Activated T-helper 17 cell treated with anti-CD3 and anti-CD28 coated beads, Interleukin-2, amount 50 U/mL, for 72 hours (primary cell): Measurements from ENCODE around the gene KRT6C. TPM values are rescaled to one million over a fixed set of nuclear protein-coding genes. Genes with fewer than 3 reads are reported as not detected.
A peak's percentile ranks its signal among the peaks of the same experiment; 100 is the strongest.
"Not testable (repeated sequence)": the region's sequence is repeated elsewhere in the genome, so short reads cannot be mapped to it uniquely, and the experiment has no call there.

Source experiments
- ATAC-seq: fragments of 150-1000 bp; cut with Tn5 transposase; replicated peaks from 2 replicates; pipeline ENCODE4 v1.10.0; 2021; ENCODE audit warnings: mild to moderate bottlenecking, moderate library complexity
- H3K27ac Mint-ChIP-seq: one replicate; pipeline ENCODE4 v1.8.0; 2022; ENCODE audit warnings: mixed read lengths
- H3K27me3 Mint-ChIP-seq: one replicate; pipeline ENCODE4 v1.8.0; 2022; ENCODE audit warnings: mixed read lengths
- H3K36me3 Mint-ChIP-seq: one replicate; pipeline ENCODE4 v1.8.0; 2022; ENCODE audit warnings: low read depth, mild to moderate bottlenecking, mixed read lengths
- H3K4me1 Mint-ChIP-seq: one replicate; pipeline ENCODE4 v1.8.0; 2022; ENCODE audit warnings: mixed read lengths
- H3K4me3 Mint-ChIP-seq: one replicate; pipeline ENCODE4 v1.8.0; 2022; ENCODE audit warnings: mild to moderate bottlenecking, mixed read lengths
- H3K9me3 Mint-ChIP-seq: one replicate; pipeline ENCODE4 v1.8.0; 2022; ENCODE audit warnings: mixed read lengths
- total RNA-seq, 2 donors: library from RNA; stranded (reverse); gene quantifications; one replicate each; pipeline ENCODE4 v1.2.3, GENCODE V29; 2022

The KRT6C gene
- total RNA-seq, 2 donors from 2014 or later, result not detected

DNA sequence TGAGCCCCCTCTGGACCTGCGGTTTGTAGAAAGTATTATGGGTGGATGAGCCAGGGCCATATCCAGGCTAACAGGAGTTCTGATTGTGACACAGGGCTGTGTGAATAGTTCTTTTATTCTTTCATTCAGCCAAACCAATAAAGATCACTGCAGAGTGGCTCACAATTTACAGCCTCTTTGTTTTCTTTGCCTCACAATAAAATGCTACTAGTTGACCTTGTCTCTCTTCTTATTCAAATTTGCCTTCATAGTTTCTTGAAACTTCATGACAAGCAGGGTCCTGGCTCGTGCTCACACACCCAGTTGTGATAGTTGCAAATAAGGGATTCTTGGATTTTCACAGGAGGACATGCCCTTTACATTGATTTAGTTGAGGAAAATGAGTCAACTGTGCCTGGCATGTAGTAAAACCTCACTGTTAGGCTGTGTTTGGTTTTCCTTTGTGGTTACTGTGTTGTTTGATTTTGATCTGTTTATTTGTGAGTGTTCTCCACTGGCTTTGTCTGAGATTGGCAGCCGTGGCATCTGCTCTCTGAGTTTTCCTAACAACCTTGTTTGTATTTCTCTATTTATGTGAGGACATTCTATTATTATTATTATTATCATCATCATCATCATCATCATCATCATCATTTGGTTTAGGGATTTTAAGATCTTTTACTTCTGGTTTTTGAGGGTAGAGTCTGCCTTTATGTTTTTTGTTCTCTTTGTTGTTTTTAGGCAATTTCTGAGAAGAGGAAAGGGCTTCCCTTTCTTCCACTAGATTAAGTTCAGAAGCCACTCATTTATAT is 19.0 kb downstream of the KRT6C start:
- H3K4me3 Mint-ChIP-seq, result no peak overlapping the region
- H3K27ac Mint-ChIP-seq, result no peak overlapping the region
- H3K9me3 Mint-ChIP-seq, result no peaks in the 10 kb centered on the region
- ATAC-seq, result peak; percentile 23
- H3K4me1 Mint-ChIP-seq, result no peaks in the 10 kb centered on the region
- H3K27me3 Mint-ChIP-seq, result peaks cover 7% of the 10 kb centered on the region
- H3K36me3 Mint-ChIP-seq, result no peaks in the 10 kb centered on the region

DNA sequence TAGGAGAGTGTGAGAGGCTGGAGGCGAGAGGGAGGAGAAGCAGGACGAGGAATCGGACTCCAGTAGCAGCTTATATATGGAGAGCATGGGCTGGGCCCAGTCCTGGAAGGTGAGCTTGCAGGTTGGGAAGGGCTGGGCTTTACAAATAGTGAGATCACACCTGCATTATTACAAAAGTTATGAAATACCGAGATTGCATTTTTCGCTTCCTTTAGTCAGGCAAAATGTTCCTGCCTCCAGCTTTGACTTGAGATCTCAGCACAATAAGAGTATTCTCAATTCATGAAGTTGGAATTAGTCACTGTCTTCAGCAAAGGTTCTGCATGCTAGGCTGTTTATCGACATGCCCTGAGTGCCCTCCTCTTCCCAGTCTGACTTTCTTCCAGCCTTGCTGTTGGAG is 21.5 kb downstream of the KRT6C start, which contains the start of gene KRT6B:
Gene KRT6B, minus strand, starts transcription at position 46 of the 400 bp plus-strand sequence. CDS start 68 bp downstream, outside the sequence.
- ATAC-seq, result no peak
- H3K9me3 Mint-ChIP-seq, result no peaks in the 10 kb centered on the region
- no peaks in the 10 kb centered on the region for H3K36me3 Mint-ChIP-seq
- no peaks in the 10 kb centered on the region for H3K4me1 Mint-ChIP-seq
- no peak within 1 kb of the TSS for H3K4me3 Mint-ChIP-seq
- H3K27me3 Mint-ChIP-seq, result peaks cover 3% of the 10 kb centered on the region
- no peak within 1 kb of the TSS for H3K27ac Mint-ChIP-seq

DNA sequence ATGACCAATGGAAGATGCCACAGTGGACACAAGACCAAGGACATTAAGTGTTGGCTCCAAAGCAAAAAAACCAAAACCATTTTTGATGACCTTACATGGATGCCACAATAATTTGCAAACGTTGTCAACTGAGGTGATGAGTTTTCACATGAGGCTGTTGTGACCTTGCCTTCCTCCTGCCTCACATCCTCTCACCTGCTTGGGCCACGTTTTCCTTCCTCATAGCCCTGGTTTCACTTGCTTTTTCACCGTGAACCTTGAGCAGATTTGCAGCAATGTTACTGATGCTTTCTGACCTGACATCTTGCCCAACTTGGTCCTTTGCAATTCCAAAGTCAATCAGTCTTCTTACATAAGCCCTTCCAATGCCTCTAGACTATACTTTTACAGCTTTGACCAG is 25.4 kb downstream of the KRT6C start:
- H3K36me3 Mint-ChIP-seq, result no peaks in the 10 kb centered on the region
- no peak overlapping the region for H3K4me3 Mint-ChIP-seq
- no peak for ATAC-seq
- H3K27ac Mint-ChIP-seq, result no peak overlapping the region
- no peaks in the 10 kb centered on the region for H3K4me1 Mint-ChIP-seq
- H3K27me3 Mint-ChIP-seq, result peaks cover 7% of the 10 kb centered on the region
- H3K9me3 Mint-ChIP-seq, result no peaks in the 10 kb centered on the region

DNA sequence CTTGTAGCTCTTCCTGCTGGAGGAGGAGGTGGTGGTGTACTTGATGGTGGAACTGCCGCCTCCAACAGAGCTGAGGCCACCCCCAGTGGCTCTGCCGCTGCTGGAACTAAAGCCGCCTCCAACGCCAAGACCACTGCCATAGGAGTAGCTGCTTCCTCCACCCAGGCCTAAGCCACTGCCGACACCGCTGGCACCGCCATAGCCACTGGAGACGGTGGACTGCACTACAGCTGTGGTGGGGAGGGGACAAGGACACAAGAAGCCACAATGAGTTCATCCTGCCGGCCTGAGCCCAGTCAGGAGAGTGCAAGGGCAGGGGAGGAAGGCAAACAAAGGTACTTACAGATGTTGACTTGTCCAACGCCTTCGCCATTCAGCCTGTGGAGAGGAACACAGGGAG is 26.4 kb downstream of the KRT6C start:
- not testable (repeated sequence) for H3K4me1 Mint-ChIP-seq, H3K9me3 Mint-ChIP-seq, H3K27ac Mint-ChIP-seq, ATAC-seq, H3K4me3 Mint-ChIP-seq, H3K36me3 Mint-ChIP-seq
- peaks cover 14% of the 10 kb centered on the region for H3K27me3 Mint-ChIP-seq

DNA sequence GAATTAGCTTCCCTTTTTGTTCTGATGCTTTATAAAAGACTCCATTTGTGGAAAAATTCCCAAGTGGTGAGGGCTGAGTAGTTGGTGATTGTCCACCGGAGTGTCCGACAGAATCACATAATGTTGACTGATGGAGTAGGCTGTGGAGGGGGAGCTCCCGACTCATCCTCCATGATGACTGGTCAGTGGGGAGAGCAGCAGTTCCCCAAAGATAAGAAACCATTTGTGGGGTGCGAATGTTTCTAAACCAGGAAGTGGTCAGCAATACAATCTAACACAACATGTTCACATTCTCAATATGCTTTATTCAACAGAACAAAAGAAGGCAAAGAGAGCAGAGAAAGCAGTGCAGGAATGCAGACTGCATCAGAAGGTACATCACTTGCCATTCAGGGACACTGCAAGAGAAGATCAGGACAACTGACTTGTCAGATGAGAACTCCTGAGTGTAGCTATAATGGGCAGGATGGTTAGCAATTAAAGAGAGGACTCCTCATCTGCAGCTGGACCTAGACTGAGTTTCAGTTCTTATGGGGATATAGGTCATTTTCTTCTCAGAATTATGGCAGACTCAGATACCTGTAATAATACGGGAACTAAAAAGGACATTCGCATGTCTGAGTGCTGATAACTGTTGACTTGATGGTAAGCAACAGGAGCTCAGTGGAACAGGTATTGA is 27.1 kb downstream of the KRT6C start:
- Mint-ChIP-seq H3K27ac (no peak overlapping the region), H3K4me1 (no peaks in the 10 kb centered on the region), H3K4me3 (no peak overlapping the region), H3K9me3 (no peaks in the 10 kb centered on the region), H3K27me3 (peaks cover 20% of the 10 kb centered on the region), H3K36me3 (no peaks in the 10 kb centered on the region)
- no peak for ATAC-seq

DNA sequence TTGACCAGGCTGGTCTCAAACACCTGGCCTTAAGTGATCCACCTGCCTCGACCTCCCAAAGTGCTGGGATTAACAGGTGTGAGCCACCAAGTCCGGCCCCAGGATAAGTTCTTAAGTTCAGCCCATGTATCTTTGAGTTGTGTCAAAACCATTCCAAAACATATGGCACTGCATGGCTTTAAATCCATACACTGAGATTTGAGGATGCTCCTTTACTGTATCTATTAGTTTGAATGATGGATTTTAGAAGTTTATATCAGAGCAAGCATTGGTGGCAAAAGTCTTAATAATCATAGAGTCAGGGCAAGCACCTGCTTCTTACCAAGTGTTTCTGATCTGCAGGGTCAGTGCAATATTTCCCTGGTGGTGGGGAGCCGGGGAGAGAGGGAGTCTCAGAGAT is 27.7 kb downstream of the KRT6C start:
- no peaks in the 10 kb centered on the region for H3K36me3 Mint-ChIP-seq
- ATAC-seq, result no peak
- peaks cover 25% of the 10 kb centered on the region for H3K27me3 Mint-ChIP-seq
- H3K9me3 Mint-ChIP-seq, result no peaks in the 10 kb centered on the region
- no peak overlapping the region for H3K4me3 Mint-ChIP-seq
- no peak overlapping the region for H3K27ac Mint-ChIP-seq
- H3K4me1 Mint-ChIP-seq, result no peaks in the 10 kb centered on the region

DNA sequence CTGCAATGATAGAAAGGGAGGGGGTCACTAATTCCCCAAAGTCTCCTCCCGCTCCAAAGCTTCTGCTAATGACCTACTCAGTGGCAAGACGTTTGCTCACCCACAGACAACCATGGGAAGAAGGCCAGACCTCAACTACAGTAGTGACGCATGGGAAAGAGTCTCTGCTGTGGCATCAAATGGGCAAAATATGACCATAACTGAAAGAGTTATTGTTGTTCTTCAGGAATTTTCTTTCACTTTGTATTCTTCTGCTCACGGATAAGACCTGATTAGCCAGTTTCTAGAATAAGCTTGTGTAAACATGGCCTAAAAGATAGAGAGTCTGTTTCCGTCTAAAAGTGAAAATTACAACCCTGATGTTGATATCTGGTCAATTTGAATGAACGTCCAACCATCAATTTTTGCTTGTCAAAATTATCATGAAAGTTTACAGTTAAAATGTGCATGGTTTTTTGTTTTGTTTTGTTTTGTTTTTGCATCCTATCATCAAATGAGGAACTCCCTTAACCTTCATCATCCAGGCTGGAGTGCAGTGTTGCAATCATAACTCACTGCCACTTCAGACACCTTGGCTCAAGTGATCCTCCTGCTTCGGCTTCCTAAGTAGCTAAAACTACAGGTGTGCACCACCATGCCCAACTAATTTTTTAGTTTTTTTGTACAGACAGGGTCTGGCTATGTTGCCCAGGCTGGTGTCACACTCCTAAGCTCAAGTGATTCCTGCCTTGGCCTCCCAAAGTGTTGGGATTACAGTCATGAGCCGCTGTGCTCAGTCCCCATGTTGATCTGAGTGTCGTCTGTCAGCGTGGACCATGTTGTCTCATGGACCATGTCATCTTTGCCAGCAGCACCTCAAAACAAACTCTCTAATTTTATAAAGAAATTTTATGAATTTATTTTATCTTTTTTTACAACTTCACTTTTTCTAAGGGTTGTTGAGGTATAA is 28.7 kb downstream of the KRT6C start:
- H3K9me3 Mint-ChIP-seq, result no peaks in the 10 kb centered on the region
- no peaks in the 10 kb centered on the region for H3K36me3 Mint-ChIP-seq
- no peak overlapping the region for H3K27ac Mint-ChIP-seq
- H3K4me1 Mint-ChIP-seq, result no peaks in the 10 kb centered on the region
- H3K4me3 Mint-ChIP-seq, result no peak overlapping the region
- peaks cover 25% of the 10 kb centered on the region for H3K27me3 Mint-ChIP-seq
- ATAC-seq, result no peak

DNA sequence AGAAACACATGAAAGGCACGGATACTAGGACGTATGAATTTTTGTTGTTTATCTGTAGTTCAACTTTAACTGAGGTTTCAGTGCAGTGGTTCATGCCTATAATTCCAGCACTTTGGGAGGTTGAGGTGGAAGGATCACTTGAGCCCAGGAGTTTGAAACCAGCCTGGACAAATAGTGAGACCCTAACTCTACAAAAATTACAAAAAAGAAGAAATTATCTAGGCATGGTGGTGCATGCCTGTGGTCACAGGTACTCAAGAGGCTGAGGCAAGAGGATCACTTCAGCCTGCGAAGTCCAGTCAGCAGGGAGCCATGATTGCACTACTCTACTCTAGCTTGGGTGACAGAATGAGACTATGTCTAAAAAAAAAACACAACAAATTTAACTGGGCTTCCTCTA is 29.6 kb downstream of the KRT6C start:
- H3K36me3 Mint-ChIP-seq, result no peaks in the 10 kb centered on the region
- ATAC-seq, result no peak
- no peak overlapping the region for H3K4me3 Mint-ChIP-seq
- H3K27me3 Mint-ChIP-seq, result peaks cover 25% of the 10 kb centered on the region
- no peaks in the 10 kb centered on the region for H3K4me1 Mint-ChIP-seq
- H3K9me3 Mint-ChIP-seq, result no peaks in the 10 kb centered on the region
- H3K27ac Mint-ChIP-seq, result no peak overlapping the region

DNA sequence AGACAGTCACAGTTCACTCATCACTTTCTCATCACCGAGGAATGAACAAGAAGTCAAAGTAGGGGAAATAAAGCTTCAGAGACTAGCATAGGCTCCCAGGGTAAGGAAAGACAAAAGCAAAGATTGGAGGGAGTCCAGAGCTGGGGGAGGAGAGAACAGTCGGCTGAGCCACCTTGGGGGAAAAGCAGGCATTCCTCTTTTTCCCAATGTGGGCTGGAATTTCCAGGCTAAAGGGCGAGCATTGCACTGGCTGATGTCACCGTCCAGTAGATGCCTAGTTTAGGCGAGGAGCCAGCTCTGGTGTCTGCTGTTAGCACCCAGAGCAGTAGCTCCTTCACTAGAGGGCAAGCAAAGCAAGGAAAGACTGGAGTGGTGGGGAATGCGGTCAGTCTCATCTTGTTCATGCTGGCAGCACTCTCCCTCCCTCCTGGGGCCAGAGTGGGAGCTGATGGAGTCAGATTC is 31.0 kb downstream of the KRT6C start:
- Mint-ChIP-seq H3K27ac (no peak overlapping the region), H3K9me3 (no peaks in the 10 kb centered on the region), H3K36me3 (no peaks in the 10 kb centered on the region), H3K4me3 (no peak overlapping the region), H3K4me1 (no peaks in the 10 kb centered on the region), H3K27me3 (peaks cover 25% of the 10 kb centered on the region)
- no peak for ATAC-seq

DNA sequence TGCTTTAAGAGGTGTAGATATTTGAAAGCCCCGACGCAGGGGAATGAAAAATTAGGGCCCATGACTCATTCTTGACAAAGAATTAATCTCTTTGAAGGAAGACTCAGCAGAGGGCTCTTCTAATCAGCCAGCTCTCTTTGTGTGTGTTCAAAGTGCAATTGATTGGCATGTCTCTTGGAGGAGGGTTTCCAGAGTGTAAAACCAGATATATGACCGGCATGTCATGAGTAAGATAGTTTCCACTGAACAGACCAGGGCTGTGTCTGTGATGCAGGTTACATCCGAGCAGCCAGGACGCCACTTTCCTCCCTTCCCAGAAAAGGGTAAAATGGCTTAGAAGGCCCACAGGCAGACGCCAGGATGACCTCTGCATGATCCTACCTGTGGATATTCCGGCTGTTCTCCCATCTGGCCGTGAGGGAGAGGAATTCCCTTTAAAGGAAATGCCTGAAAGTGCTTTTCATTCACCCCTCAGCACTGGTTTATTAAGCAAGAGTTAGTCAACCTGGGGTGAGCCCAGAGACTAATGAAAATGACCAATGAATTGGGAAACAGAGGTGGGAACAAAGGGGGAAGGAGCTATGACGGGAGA is 32.2 kb downstream of the KRT6C start:
- Mint-ChIP-seq H3K9me3 (no peaks in the 10 kb centered on the region), H3K36me3 (no peaks in the 10 kb centered on the region), H3K27me3 (peaks cover 25% of the 10 kb centered on the region), H3K4me3 (no peak overlapping the region), H3K4me1 (no peaks in the 10 kb centered on the region), H3K27ac (no peak overlapping the region)
- no peak for ATAC-seq

DNA sequence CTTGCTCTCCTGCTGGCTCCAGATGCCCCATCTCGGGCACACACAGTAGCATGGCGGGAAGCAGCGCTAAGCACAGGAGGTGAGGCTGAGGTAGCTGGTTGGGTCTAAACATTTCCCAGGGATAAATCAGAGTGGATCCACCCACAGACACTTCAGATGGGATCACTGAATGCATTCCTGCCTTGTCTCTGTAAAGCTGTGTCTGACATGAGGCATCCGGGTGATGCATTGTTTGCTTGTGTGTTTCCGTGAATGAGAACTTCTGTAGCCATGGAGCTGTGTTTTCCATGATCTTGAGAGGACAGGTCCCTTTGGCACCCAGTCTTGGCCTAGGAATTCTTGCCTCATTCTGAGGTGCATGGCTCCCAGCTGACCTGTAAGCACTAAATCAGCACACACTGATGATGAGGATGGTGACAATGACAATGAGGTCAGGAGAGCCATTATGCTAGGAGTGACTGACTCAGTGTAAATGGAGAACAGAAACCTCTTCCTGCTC is 32.7 kb downstream of the KRT6C start:
- Mint-ChIP-seq H3K36me3 (no peaks in the 10 kb centered on the region), H3K27ac (no peak overlapping the region), H3K9me3 (no peaks in the 10 kb centered on the region), H3K4me1 (no peaks in the 10 kb centered on the region), H3K27me3 (peaks cover 25% of the 10 kb centered on the region), H3K4me3 (no peak overlapping the region)
- ATAC-seq, result peak; percentile 40

DNA sequence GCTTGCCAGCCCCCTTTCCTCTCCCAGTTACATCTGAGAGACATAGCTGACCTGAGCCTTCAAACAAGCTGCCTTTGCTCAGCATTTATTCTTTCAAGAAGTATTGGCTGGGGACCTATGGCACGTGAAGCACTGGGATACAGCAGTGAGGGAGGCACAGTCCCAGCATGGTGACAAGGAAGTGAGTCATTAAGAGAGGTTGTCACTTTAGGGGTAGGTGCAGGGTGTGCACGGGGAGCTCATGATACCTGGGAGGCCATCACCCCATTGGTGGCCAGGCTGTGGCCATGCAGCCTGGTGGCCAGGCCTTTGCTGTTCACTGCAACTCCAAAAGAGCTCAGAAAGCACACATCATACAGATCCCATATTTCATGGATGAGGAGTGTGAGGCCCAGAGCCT is 33.8 kb downstream of the KRT6C start:
- Mint-ChIP-seq H3K36me3 (no peaks in the 10 kb centered on the region), H3K4me3 (no peak overlapping the region), H3K27ac (no peak overlapping the region), H3K4me1 (peaks cover 3% of the 10 kb centered on the region), H3K9me3 (no peaks in the 10 kb centered on the region), H3K27me3 (peaks cover 29% of the 10 kb centered on the region)
- ATAC-seq, result no peak

DNA sequence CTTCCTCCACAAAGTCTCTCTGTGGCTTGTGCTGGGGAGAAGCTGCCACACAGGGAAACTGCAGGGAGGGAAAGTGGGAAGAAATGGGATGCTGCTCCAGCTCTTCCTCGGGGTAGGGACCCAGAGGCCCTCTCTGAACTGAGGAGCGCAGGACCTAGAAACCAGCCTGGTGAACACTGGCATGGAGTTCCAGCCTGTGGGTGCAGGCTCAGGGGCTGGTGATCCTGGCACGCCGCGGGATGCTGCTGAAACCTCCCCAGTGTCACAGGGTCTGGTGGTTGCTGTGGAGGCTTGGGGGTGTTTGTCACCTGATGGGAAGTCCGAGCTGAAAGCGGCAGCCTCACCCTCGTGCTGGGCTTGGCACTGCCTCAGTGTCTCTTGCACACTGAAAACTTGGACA is 34.2 kb downstream of the KRT6C start:
- no peaks in the 10 kb centered on the region for H3K9me3 Mint-ChIP-seq
- no peak overlapping the region for H3K4me3 Mint-ChIP-seq
- H3K27me3 Mint-ChIP-seq, result peaks cover 32% of the 10 kb centered on the region
- peaks cover 4% of the 10 kb centered on the region for H3K4me1 Mint-ChIP-seq
- H3K36me3 Mint-ChIP-seq, result no peaks in the 10 kb centered on the region
- H3K27ac Mint-ChIP-seq, result no peak overlapping the region
- ATAC-seq, result no peak
